Measurements from ENCODE around the gene ODAD3.

ODAD3 gene

GRCh38 chr19:11452620-11453310, 17.8 kb upstream of the ODAD3 start:
- TF ChIP-seq POLR2A (IDR thresholded peaks at IDR 0.05; ENCODE audit: low read length): no peak
- TF ChIP-seq GATA1 (IDR thresholded peaks at IDR 0.05; ENCODE audit: low read depth, low read length): no peak
- DNase-seq: no peak

GRCh38 chr19:11451871-11452619, 17.1 kb upstream of the ODAD3 start:
- no peak for DNase-seq
- TF ChIP-seq POLR2A (IDR thresholded peaks at IDR 0.05; ENCODE audit: low read length) (no peak), GATA1 (IDR thresholded peaks at IDR 0.05; ENCODE audit: low read depth, low read length) (no peak)

DNA sequence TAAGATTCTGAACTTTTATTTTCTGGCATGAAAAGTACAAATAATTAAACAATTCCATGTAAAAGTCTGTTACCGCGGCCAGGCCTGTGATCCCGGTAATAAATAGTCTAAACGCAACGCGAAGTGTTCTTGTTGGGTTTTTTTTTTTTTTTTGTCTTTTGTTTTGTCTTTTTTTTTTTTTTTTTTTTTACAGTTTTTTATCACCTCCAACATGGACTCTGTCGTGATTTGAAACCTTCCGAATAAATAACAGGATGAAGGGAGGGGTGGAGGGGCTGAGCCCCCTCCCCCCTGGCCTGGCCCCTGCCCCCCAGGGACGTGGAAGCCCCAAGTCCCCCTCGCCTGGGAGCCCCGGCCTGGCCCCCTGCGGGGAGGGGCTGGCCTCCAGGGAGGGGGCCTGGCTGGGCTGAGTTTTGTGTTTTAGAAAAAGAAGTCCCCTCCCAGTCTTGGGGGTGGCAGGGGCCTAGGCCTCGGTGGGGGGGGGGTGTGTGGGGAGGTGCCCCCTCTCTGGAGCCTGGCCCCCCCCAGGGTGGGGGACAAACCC, 16.5 kb upstream of the ODAD3 start:
- TF ChIP-seq POLR2A (IDR thresholded peaks at IDR 0.05; ENCODE audit: low read length) (no peak), GATA1 (IDR thresholded peaks at IDR 0.05; ENCODE audit: low read depth, low read length) (no peak)
- no peak for DNase-seq

GRCh38 chr19:11450570-11451326, 15.8 kb upstream of the ODAD3 start:
- no peak for DNase-seq
- no peak for TF ChIP-seq POLR2A (IDR thresholded peaks at IDR 0.05; ENCODE audit: low read length)
- no peak for TF ChIP-seq GATA1 (IDR thresholded peaks at IDR 0.05; ENCODE audit: low read depth, low read length)

DNA sequence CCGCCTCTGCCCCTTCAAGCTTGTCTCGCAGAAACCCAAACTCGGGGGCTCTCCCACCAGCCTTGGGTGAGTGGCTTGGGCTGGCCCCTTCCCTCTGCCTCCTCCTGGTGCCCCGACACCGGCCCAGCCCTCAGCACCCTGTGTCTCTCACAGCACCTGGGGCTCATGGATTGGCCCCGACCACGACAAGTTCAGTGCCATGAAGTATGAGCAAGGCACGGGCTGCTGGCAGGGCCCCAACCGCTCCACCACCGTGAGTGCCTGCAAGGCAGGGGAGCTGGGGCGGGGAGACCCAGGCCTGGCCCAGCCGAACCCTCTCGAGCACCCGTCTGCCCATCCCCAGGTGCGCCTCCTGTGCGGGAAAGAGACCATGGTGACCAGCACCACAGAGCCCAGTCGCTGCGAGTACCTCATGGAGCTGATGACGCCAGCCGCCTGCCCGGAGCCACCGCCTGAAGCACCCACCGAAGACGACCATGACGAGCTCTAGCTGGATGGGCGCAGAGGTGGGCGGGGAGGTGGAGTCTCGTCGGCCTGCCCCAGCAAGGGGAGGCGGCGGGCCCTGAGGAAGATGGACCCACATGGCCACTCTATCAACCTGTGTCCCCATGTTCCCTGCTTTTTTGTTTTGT, 14.1 kb upstream of the ODAD3 start:
- TF ChIP-seq POLR2A (IDR thresholded peaks at IDR 0.05; ENCODE audit: low read length): no peak
- no peak for TF ChIP-seq GATA1 (IDR thresholded peaks at IDR 0.05; ENCODE audit: low read depth, low read length)
- DNase-seq: no peak

DNA sequence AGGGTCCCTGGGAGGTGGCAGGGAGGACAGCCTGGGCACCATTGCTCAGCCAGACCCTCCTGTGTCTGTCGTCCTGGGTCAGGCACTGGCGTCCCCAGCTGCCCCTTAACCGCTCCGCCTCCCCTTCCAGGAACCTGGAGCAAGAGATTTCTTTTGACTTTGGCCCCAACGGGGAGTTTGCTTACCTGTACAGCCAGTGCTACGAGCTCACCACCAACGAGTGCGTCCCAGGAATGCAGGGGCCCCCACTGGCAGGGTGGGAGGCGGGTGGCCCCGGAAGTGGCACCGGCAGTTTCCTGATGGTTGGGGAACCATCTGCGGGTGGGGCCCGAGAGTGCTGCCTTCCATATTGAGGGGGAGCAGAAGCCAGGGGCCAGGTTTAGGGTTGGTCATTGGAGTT, 13.5 kb upstream of the ODAD3 start:
- no peak for TF ChIP-seq GATA1 (IDR thresholded peaks at IDR 0.05; ENCODE audit: low read depth, low read length)
- TF ChIP-seq POLR2A (IDR thresholded peaks at IDR 0.05; ENCODE audit: low read length): no peak
- DNase-seq: no peak

DNA sequence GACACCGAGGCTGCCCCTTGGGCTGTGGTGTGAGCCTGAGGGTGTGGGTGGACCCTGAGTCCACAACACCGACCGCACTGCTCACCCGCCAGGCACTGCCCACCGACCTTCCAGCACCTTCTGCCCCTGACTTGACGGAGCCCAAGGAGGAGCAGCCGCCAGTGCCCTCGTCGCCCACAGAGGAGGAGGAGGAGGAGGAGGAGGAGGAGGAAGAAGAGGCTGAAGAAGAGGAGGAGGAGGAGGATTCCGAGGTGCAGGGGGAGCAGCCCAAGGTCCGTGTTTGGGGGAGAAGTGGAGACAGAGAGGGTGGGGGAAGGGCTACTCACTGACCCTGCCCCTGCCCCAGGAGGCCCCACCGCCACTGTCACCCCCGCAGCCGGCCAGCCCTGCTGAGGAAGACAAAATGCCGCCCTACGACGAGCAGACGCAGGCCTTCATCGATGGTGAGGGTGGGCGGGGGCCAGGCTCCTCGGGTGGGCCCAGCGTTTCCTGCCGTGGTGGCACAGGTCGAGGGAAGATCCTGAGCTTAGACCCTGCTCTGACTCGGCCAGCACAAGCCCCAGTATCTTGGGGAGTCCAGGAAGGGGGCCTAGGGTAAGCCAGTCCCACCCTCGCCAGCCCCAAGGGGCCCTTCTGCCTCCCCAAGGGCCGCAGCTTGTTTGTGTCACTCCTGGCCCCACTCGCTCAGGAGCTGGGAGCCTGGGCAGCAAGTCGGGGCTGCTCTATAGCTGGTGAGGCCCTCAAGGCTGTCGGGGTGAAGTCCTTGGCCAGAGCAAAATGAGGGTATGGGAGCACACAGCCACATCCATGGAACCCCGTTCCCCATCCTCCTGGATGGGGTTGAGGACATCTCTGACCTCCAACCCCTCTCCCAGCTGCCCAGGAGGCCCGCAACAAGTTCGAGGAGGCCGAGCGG, 12.7 kb upstream of the ODAD3 start:
- TF ChIP-seq POLR2A (IDR thresholded peaks at IDR 0.05; ENCODE audit: low read length): no peak
- DNase-seq: no peak

GRCh38 chr19:11446652-11447301, 11.9 kb upstream of the ODAD3 start:
- TF ChIP-seq GATA1 (IDR thresholded peaks at IDR 0.05; ENCODE audit: low read depth, low read length) (no peak), POLR2A (IDR thresholded peaks at IDR 0.05; ENCODE audit: low read length) (no peak)
- peak; percentile 54 to 77 for DNase-seq

DNA sequence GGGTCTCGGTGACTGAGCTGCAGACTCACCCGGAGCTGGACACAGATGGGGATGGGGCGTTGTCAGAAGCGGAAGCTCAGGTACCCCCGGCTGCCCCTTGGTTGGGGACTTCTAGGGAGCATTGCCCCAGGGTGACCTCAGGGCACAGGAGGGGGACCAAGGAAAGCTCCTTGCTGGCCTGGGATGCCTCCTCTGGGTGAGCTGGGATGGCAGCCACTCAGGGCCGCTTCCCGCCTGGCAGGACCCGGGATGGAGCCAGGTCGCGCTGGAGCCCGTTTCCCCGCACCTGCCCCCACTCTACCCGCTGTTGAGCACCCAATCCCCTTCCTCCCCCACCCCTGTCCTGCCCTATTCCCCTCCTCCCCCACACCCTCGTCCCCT, 11.3 kb upstream of the ODAD3 start:
- DNase-seq: no peak
- TF ChIP-seq POLR2A (IDR thresholded peaks at IDR 0.05; ENCODE audit: low read length): no peak
- TF ChIP-seq GATA1 (IDR thresholded peaks at IDR 0.05; ENCODE audit: low read depth, low read length): no peak

DNA sequence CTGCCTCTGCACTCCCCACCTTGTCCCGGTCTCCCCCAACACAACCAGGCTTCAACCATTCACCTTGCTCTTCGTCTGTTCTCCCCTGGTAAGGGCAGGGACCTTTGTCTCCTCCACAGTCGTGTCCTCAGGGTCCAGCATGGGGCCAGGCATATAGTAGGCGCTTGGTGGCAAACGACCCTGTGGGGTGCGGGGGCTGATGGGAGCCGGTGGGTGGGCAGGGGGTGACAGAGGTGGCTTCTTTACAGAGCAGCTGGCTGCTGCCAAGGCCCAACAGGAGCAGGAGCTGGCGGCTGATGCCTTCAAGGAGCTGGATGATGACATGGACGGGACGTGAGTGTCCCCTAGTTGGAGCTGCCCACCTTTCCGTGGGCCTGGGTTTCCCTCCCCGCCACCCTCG, 10.2 kb upstream of the ODAD3 start:
- DNase-seq: no peak
- TF ChIP-seq POLR2A (IDR thresholded peaks at IDR 0.05; ENCODE audit: low read length): no peak
- no peak for TF ChIP-seq GATA1 (IDR thresholded peaks at IDR 0.05; ENCODE audit: low read depth, low read length)

DNA sequence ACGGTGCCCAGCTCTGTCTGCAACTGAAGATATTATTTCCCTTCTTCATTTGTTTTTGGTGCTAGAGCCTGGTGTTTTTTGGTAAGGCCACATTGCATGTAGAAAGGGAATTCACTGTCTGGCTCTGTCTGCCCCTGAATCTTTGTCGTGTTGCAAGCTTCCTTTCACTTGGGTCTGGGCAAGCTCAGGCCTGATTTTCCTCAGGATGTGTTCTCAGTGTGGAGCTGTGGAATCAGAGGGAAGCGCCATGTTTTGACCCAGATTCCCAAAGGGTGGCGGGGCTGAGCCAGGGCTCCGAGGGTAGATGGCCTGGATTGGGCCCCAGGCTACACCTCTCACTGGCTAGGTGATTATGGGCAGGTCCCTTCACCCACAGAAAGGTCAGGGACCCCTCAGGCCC, 9.1 kb upstream of the ODAD3 start:
- TF ChIP-seq GATA1 (IDR thresholded peaks at IDR 0.05; ENCODE audit: low read depth, low read length) (no peak), POLR2A (IDR thresholded peaks at IDR 0.05; ENCODE audit: low read length) (no peak)
- no peak for DNase-seq

DNA sequence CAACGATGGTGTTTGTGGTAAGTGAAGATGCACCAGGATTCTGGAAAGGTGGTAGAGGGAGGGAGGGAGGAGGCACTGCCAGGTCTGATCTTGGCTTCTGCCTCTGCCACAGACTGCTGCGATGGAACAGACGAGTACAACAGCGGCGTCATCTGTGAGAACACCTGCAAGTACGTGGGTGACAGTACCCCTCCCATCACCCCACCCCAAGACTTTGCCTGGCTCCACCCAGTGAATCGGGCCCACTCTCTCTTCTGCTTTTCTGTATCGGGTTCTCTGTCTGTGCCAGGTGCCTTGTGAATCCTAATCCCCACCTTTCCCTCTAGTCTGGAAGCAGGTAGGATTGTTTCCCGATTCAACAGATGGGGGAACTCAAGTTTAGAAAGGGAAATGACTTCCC, 3.0 kb upstream of the ODAD3 start:
- no peak for DNase-seq

More for the DNA sequence above, 3.0 kb upstream of the ODAD3 start:
- no peak for TF ChIP-seq POLR2A (IDR thresholded peaks at IDR 0.05; ENCODE audit: low read length)
- no peak for TF ChIP-seq GATA1 (IDR thresholded peaks at IDR 0.05; ENCODE audit: low read depth, low read length)

All from erythroblast (primary cell).